PC-3 (cell line): ENCODE results near the gene NR2E1. TPM values are rescaled to one million over a fixed set of nuclear protein-coding genes. Genes with fewer than 3 reads are reported as not detected.
A peak's percentile ranks its signal among the peaks of the same experiment; 100 is the strongest.

ENCODE experiments used
- ATAC-seq: fragments of 200-7000 bp; cut with Tn5 transposase; 2 replicates; pipeline ENCODE4 v1.9.1; 2020; ENCODE audit warnings: mild to moderate bottlenecking, moderate library complexity
- BruUV-seq: library from RNA; stranded (reverse); fragments of 400-500 nt; replicated peaks from 2 replicates; lab custom pipeline; 2021; lab: Mats Ljungman, UMichigan
- CTCF ChIA-PET: fragments of 300-600 bp; sonication (Branson Sonifier 250); formaldehyde crosslinking; loops from one replicate; lab custom pipeline; 2022; ENCODE audit warnings: antibody characterized with exemption; lab: Charles Lee
- POLR2A ChIA-PET: fragments of 300-600 bp; sonication (Branson Sonifier 250); formaldehyde crosslinking; loops from one replicate; lab custom pipeline; 2022; ENCODE audit warnings: antibody characterized with exemption; ENCODE audit not compliant: unreplicated experiment; lab: Charles Lee
- DNase-seq: peaks from one replicate; pipeline ENCODE4 v3.0.0-alpha.2; 2015
- H2AFZ ChIP-seq: fragments of 300-600 bp; sonication (generic); 2 replicates; pipeline ENCODE4 v1.6.0; 2016; ENCODE audit warnings: antibody characterized with exemption, low read length
- H3F3A ChIP-seq: fragments of 300-600 bp; sonication (generic); one replicate; pipeline ENCODE4 v1.6.0; 2017; ENCODE audit warnings: antibody characterized with exemption, low read length, control low read depth, mild to moderate bottlenecking; ENCODE audit not compliant: unreplicated experiment
- H3K27ac ChIP-seq: fragments of 300-600 bp; sonication (generic); 2 replicates; pipeline ENCODE4 v1.5.1; 2016; ENCODE audit warnings: mild to moderate bottlenecking, low read length
- H3K27me3 ChIP-seq: fragments of 300-600 bp; sonication (generic); 2 replicates; pipeline ENCODE4 v1.6.1; 2016; ENCODE audit warnings: low read length, mixed read lengths
- H3K36me3 ChIP-seq: fragments of 300-600 bp; sonication (generic); 2 replicates; pipeline ENCODE4 v1.6.1; 2016; ENCODE audit warnings: low read depth, mixed run types, low read length, mixed read lengths
- H3K4me1 ChIP-seq: fragments of 300-600 bp; sonication (generic); 2 replicates; pipeline ENCODE4 v1.5.1; 2016; ENCODE audit warnings: low read length; ENCODE audit not compliant: insufficient read depth
- H3K4me2 ChIP-seq: fragments of 300-600 bp; sonication (generic); 2 replicates; pipeline ENCODE4 v1.6.0; 2016; ENCODE audit warnings: low read length
- H3K4me3 ChIP-seq: fragments of 300-600 bp; sonication (generic); 2 replicates; pipeline ENCODE4 v1.5.1; 2016; ENCODE audit warnings: mild to moderate bottlenecking, low read length, mixed read lengths
- H3K79me2 ChIP-seq: fragments of 300-600 bp; sonication (generic); 2 replicates; pipeline ENCODE4 v1.6.1; 2017; ENCODE audit warnings: low read length, mixed read lengths
- H3K9ac ChIP-seq: fragments of 300-600 bp; sonication (generic); 2 replicates; pipeline ENCODE4 v1.6.0; 2016; ENCODE audit warnings: mild to moderate bottlenecking, low read length
- H3K9me2 ChIP-seq: fragments of 300-600 bp; sonication (generic); replicated peaks from 2 replicates; pipeline ENCODE4 v1.6.1; 2016; ENCODE audit warnings: mixed run types, low read length, mixed read lengths
- H3K9me3 ChIP-seq: fragments of 300-600 bp; sonication (generic); 2 replicates; pipeline ENCODE4 v1.6.1; 2016; ENCODE audit warnings: low read length, mixed read lengths
- H4K20me1 ChIP-seq: fragments of 300-600 bp; sonication (generic); 2 replicates; pipeline ENCODE4 v1.6.1; 2016; ENCODE audit warnings: low read length, mixed read lengths
- CTCF ChIP-seq: fragments of 300-600 bp; sonication (generic); conservative IDR thresholded peaks from 2 replicates; pipeline ENCODE4 v1.5.1; 2017; ENCODE audit warnings: antibody characterized with exemption, low read depth, mild to moderate bottlenecking, low read length
- EZH2 ChIP-seq: fragments of 300-600 bp; sonication (generic); IDR thresholded peaks from one replicate; pipeline ENCODE4 v1.6.1; 2017; ENCODE audit warnings: antibody characterized with exemption, mild to moderate bottlenecking, low read length; ENCODE audit not compliant: unreplicated experiment
- EZH2phosphoT487 ChIP-seq: fragments of 300-600 bp; sonication (generic); IDR thresholded peaks from 2 replicates; pipeline ENCODE4 v1.6.1; 2018; ENCODE audit warnings: mild to moderate bottlenecking, antibody characterized with exemption, low read length, borderline replicate concordance
- intact Hi-C: fragments of 100-400 bp; cut with micrococcal nuclease; formaldehyde crosslinking; loops from 2 replicates; pipeline ENCODE4 v1.9.0; 2023
- total RNA-seq: library from RNA; depleted of rRNA; stranded (reverse); fragments of >200 nt; gene quantifications from 2 replicates; pipeline ENCODE4 v1.2.3, GENCODE V29; 2014

Gene NR2E1
- total RNA-seq, 1 experiment from 2014 or later = 0.07 TPM

GRCh38 chr6:108209738-108210137, 43.9 kb downstream of the NR2E1 start:
- no peaks in the 10 kb centered on the region for H4K20me1 ChIP-seq
- no peaks in the 10 kb centered on the region for H3K79me2 ChIP-seq
- no peak overlapping the region for H3K4me2 ChIP-seq
- H3K4me3 ChIP-seq = no peak overlapping the region
- no peak overlapping the region for H3K27ac ChIP-seq
- no peak overlapping the region for H2AFZ ChIP-seq
- ATAC-seq (no peak), DNase-seq (no peak)
- H3K4me1 ChIP-seq = no peaks in the 10 kb centered on the region
- no peaks in the 10 kb centered on the region for H3K9me3 ChIP-seq
- TF ChIP-seq EZH2phosphoT487 (no peak), EZH2 (no peak), CTCF (no peak)
- CTCF ChIA-PET = no interaction called here
- POLR2A ChIA-PET = no interaction called here
- no peak overlapping the region for H3K9ac ChIP-seq
- BruUV-seq = no TSS peak
- H3K9me2 ChIP-seq = no peaks in the 10 kb centered on the region
- no peaks in the 10 kb centered on the region for H3K27me3 ChIP-seq
- no peaks in the 10 kb centered on the region; the same call in 1 of the 2 replicates for H3K36me3 ChIP-seq
- intact Hi-C loops = no loop called here
- no peaks in the 10 kb centered on the region for H3F3A ChIP-seq

GRCh38 chr6:108210556-108210955, 44.7 kb downstream of the NR2E1 start:
- no peak for TF ChIP-seq EZH2phosphoT487
- no peak for TF ChIP-seq CTCF
- TF ChIP-seq EZH2 = no peak
- POLR2A ChIA-PET = no interaction called here
- no peak for ATAC-seq
- H3F3A ChIP-seq = no peaks in the 10 kb centered on the region
- no peak for DNase-seq
- no peaks in the 10 kb centered on the region for H3K9me2 ChIP-seq
- no peak overlapping the region for H2AFZ ChIP-seq
- H3K4me2 ChIP-seq = no peak overlapping the region
- no peaks in the 10 kb centered on the region; the same call in 1 of the 2 replicates for H3K36me3 ChIP-seq
- CTCF ChIA-PET = no interaction called here
- H3K9me3 ChIP-seq = no peaks in the 10 kb centered on the region
- no TSS peak for BruUV-seq
- no peak overlapping the region for H3K9ac ChIP-seq
- H4K20me1 ChIP-seq = no peaks in the 10 kb centered on the region
- no peak overlapping the region for H3K4me3 ChIP-seq
- H3K27ac ChIP-seq = no peak overlapping the region
- H3K4me1 ChIP-seq = no peaks in the 10 kb centered on the region
- no peaks in the 10 kb centered on the region for H3K27me3 ChIP-seq
- intact Hi-C loops = no loop called here
- no peaks in the 10 kb centered on the region for H3K79me2 ChIP-seq

- Histone ChIP-seq H3K79me2 (no peaks in the 10 kb centered on the region), H3K27ac (no peak overlapping the region), H4K20me1 (no peaks in the 10 kb centered on the region), H3K27me3 (no peaks in the 10 kb centered on the region), H3F3A (no peaks in the 10 kb centered on the region), H2AFZ (no peak overlapping the region), H3K36me3 (no peaks in the 10 kb centered on the region; the same call in 1 of the 2 replicates), H3K9ac (no peak overlapping the region), H3K4me1 (no peaks in the 10 kb centered on the region), H3K4me2 (no peak overlapping the region), H3K4me3 (no peak overlapping the region), H3K9me3 (no peaks in the 10 kb centered on the region), H3K9me2 (no peaks in the 10 kb centered on the region)
- intact Hi-C loops = no loop called here
- TSS peak; percentile 85 for BruUV-seq
- DNase-seq (peak; percentile 35), ATAC-seq (no peak)
- POLR2A ChIA-PET = no interaction called here
- TF ChIP-seq EZH2phosphoT487 (no peak), CTCF (no peak), EZH2 (no peak)
- CTCF ChIA-PET = no interaction called here
Measured at GRCh38 chr6:108211671-108212070, 45.8 kb downstream of the NR2E1 start.
